MV-4-11 (cell line): Measurements from ENCODE around the gene RPS6KC1.
"Not testable (repeated sequence)": the region's sequence is repeated elsewhere in the genome, so short reads cannot be mapped to it uniquely, and the experiment has no call there.

ENCODE experiments used
- DNase-seq: peaks from one replicate; lab custom pipeline; 2025; lab: John Stamatoyannopoulos, UW

The RPS6KC1 gene

GRCh38 chr1:213106298-213106697 lies 55.3 kb downstream of the RPS6KC1 start:
- no peak for DNase-seq

- no peak for DNase-seq
Measured at GRCh38 chr1:213107613-213108012, 56.6 kb downstream of the RPS6KC1 start.

- DNase-seq, result no peak
Measured at GRCh38 chr1:213110349-213111300, 59.6 kb downstream of the RPS6KC1 start.

- no peak for DNase-seq
Measured at GRCh38 chr1:213111502-213111901, 60.5 kb downstream of the RPS6KC1 start.

- not testable (repeated sequence) for DNase-seq
Measured at GRCh38 chr1:213112723-213113122, 61.7 kb downstream of the RPS6KC1 start.

GRCh38 chr1:213117699-213118180 lies 66.7 kb downstream of the RPS6KC1 start:
- peak; percentile 15 for DNase-seq

GRCh38 chr1:213119794-213120193 lies 68.8 kb downstream of the RPS6KC1 start:
- DNase-seq, result no peak

- no peak for DNase-seq
Measured at GRCh38 chr1:213120386-213120785, 69.3 kb downstream of the RPS6KC1 start.

GRCh38 chr1:213120961-213121360 lies 69.9 kb downstream of the RPS6KC1 start:
- DNase-seq, result no peak

GRCh38 chr1:213122514-213122929 lies 71.5 kb downstream of the RPS6KC1 start:
- peak; percentile 23 for DNase-seq

- DNase-seq, result no peak
Measured at GRCh38 chr1:213123087-213123486, 72.0 kb downstream of the RPS6KC1 start.

- DNase-seq, result no peak
Measured at GRCh38 chr1:213123536-213123935, 72.5 kb downstream of the RPS6KC1 start.

GRCh38 chr1:213124590-213124989 lies 73.5 kb downstream of the RPS6KC1 start:
- no peak for DNase-seq

- DNase-seq, result no peak
Measured at GRCh38 chr1:213125643-213126042, 74.6 kb downstream of the RPS6KC1 start.

- DNase-seq, result no peak
Measured at GRCh38 chr1:213127074-213127473, 76.0 kb downstream of the RPS6KC1 start.

GRCh38 chr1:213131851-213132655 lies 81.0 kb downstream of the RPS6KC1 start:
- DNase-seq, result no peak

GRCh38 chr1:213135572-213135971 lies 84.5 kb downstream of the RPS6KC1 start:
- no peak for DNase-seq

- DNase-seq, result no peak
Measured at GRCh38 chr1:213136190-213136917, 85.3 kb downstream of the RPS6KC1 start.

- DNase-seq, result no peak
Measured at GRCh38 chr1:213138391-213138790, 87.3 kb downstream of the RPS6KC1 start.

GRCh38 chr1:213138892-213139291 lies 87.9 kb downstream of the RPS6KC1 start:
- DNase-seq, result no peak

GRCh38 chr1:213148905-213149304 lies 97.9 kb downstream of the RPS6KC1 start:
- DNase-seq, result no peak

- DNase-seq, result not testable (repeated sequence)
Measured at GRCh38 chr1:213150090-213150489, 99.0 kb downstream of the RPS6KC1 start.
